Dermis microvascular lymphatic vessel endothelial cell (primary cell): Measurements from ENCODE around the gene DLGAP4. TPM values are rescaled to one million over a fixed set of nuclear protein-coding genes. Genes with fewer than 3 reads are reported as not detected.
"Not testable (repeated sequence)": the region's sequence is repeated elsewhere in the genome, so short reads cannot be mapped to it uniquely, and the experiment has no call there.

Experiments
- DNase-seq, 2 donors: peaks; one replicate each; pipeline versions ENCODE4 v3.0.0 to v3.0.0-alpha.2; 2010; ENCODE audit warnings: low read depth in 2 of 2
- total RNA-seq: library from RNA; depleted of rRNA; stranded (reverse); fragments of >200 nt; gene quantifications from 2 replicates; pipeline ENCODE4 v1.2.1, GENCODE V29; 2014

The DLGAP4 gene
- total RNA-seq, 1 donor from 2014 or later, result 7.8 TPM

DNA sequence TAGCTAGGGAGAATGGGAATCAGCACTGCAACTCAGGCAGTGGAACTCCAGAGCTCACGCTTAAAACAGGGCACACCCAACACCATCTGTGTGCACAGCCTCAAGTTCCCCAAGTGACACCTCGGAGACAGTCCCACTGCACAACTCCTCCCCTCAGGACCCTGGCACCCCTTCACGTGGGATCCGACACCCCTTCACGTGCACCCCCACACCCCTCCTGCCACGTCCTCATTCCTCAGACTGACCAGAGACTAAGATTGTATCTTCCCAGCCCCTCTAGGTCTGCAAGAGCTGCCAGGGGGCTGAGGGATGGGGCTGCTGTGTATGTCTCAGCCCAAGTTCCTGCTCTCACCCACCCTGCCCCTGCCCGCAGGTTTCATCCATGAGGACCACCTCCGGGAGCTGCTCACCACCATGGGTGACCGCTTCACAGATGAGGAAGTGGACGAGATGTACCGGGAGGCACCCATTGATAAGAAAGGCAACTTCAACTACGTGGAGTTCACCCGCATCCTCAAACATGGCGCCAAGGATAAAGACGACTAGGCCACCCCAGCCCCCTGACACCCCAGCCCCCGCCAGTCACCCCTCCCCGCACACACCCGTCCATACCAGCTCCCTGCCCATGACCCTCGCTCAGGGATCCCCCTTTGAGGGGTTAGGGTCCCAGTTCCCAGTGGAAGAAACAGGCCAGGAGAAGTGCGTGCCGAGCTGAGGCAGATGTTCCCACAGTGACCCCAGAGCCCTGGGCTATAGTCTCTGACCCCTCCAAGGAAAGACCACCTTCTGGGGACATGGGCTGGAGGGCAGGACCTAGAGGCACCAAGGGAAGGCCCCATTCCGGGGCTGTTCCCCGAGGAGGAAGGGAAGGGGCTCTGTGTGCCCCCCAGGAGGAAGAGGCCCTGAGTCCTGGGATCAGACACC lies 242.8 kb downstream of the DLGAP4 start:
- DNase-seq, result no peak

DNA sequence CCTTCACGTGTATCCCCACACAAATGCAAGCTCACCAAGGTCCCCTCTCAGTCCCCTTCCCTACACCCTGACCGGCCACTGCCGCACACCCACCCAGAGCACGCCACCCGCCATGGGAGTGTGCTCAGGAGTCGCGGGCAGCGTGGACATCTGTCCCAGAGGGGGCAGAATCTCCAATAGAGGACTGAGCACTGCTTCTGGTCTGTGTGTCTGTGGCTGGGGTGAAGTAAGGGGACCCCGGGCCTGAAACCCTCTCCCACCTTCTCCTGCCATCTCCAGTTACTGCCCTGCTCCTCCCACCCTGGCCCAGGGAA lies 243.4 kb downstream of the DLGAP4 start:
- DNase-seq, result no peak

DNA sequence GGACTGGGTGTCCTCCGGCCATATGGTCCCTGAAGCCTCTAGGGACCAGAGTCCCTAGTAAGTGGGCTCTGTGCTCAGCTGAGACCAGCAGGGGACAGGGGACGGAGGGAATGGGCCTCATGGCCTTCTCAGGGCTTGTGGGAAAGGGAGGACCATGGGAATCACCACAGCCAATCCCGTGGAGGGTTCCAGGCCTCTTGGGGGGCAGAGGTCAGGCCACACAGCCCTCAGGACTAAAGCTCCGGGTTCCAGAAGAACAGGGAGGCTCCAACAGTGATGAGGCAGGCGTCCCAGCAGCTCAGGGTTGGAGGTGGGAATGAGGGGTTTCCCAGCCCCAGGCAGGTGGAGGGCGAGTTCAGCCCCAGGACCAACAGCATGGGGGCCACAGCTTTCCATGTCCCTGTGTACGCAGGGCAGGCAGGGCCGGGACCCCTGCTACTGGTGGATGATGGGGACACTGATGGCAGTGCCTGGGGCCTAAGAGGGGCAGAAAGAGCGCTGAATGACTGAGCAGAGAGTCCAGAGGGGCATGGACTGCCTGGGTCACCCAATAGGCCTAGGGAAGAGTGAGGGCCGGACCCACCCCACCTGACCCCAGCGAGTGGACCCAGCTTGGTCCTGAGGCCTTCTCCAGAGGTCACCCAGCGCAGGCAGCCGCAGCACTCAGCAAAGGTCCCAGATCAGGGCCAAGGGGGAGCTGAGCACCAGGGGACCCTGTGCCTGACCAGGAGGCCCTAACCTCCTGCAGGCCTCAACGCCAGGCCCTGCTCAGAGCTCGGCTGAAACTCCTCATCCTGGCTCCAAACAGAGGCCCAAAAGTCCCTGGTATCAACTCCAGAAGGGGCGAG lies 244.0 kb downstream of the DLGAP4 start:
- no peak for DNase-seq

DNA sequence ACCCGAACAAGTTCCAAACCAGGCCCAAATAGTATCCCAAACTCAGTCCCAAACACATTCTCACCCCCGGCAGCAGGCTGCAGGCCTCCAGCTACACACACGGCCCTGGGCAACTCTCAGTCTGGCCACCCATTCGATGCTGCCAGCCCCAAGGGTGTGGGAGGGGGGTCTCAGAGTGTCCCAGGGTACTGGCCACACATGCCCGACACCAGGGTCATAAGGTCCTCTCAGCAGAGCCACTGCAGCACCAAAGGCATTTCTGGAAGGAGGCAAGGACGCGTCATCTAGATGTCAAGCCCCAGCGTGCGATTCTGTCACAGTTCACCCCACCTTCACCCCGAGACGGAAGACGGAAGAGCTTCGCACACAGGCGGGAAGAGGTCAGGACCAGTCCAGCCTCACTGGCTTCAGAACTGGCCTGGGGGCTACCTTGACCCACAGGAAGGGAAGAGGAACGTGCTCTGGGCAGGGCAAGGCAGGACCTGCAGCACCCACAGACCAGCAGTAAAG lies 244.7 kb downstream of the DLGAP4 start:
- no peak for DNase-seq

DNA sequence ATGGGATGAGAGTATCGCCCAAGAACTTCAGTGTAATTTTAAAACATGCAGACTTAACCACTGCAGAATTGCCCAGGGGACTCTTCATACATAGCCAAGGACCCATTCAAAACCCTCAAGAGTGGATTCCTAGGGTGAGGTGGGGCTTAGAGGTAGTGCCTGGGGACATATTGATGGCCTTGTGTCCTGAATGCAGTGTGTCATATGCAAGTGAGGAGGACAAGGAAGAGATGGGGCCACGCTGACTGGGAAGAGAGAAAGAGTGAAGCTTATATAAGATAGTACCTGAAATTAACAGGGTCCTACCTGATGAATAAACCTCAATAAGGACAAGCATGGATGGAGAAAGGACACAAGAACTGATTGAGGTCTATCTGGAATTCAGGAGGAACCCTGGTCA lies 249.1 kb downstream of the DLGAP4 start:
- DNase-seq, result no peak

DNA sequence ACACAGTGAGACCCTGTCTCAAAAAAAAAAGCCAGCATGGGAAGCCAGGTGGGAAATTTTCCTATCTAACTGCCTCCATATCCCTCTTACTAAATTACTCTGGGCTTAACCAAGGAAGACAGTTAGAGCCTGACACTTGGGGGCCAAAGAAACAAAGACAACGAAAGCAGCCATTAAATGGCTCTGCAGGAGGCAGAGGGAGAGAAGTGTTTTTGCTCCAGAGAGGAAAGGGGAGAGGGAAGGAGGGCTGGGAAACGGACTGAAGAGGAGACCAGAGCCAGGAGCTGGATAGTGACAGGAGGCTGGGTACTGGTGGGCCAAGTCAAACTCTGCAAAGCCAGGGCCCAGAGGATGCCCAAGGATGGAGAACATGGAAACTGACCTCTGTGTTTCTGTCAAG lies 256.6 kb downstream of the DLGAP4 start:
- no peak for DNase-seq

DNA sequence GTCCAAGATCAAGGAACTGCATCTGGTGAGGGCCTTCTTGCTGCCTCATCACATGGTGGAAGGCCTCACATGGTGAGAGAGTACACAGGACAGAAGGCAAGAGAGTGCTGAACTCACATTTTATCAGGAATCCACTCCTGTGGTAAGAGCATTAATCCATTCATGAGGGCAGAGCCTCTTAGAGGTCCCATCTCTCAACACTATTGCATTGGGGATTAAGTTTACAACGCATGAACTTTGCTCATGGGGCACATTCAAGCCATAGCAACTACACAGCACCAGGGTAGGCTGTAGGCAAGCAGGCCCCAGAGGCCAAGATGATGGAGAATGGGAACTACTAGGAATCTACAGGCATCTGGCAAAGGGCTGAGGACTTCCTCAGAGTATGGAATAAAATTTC lies 257.2 kb downstream of the DLGAP4 start:
- no peak for DNase-seq

DNA sequence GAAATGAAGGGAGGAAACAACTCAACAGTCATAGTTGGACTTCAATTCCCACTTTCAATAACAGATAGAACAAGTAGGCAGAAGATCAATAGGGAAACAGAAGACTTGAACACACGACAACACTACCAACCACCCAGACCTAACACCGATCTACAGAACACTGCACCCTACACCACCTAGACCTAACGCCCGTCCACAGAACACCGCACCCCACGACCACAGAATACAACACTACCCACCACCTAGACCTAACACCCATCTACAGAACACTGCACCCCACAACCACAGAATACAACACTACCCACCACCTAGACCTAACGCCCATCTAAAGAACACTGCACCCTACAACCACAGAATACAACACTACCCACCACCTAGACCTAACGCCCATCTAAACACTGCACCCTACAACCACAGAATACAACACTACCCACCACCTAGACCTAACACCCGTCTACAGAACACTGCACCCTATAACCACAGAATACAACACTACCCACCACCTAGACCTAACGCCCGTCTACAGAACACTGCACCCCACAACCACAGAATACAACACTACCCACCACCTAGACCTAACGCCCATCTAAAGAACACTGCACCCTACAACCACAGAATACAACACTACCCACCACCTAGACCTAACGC lies 258.1 kb downstream of the DLGAP4 start:
- not testable (repeated sequence) for DNase-seq

DNA sequence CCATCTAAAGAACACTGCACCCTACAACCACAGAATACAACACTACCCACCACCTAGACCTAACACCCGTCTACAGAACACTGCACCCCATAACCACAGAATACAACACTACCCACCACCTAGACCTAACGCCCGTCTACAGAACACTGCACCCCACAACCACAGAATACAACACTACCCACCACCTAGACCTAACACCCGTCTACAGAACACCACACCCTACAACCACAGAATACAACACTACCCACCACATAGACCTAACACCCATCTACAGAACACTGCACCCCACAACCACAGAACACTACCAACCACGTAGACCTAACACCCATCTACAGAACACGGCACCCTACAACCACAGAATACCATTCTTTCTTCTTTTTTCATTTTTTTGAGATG lies 258.6 kb downstream of the DLGAP4 start:
- not testable (repeated sequence) for DNase-seq

DNA sequence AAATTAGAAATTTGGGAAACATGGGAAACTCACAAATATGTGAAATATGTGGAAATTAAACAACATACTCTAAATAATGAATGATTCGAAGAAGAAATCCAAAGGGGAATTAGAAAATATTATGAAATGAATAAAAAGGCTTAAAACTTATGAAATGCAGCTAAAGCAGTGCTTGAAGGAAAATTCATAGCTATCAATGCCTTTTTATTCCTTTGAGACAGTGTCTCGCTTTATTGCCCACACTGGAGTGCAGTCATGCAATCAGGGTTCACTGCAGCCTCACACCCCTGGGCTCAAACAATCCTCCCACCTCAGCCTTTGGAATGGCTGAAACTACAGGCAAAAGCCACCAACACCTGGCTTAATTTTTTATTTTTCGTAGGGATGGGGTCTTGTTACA lies 259.4 kb downstream of the DLGAP4 start:
- no peak for DNase-seq

DNA sequence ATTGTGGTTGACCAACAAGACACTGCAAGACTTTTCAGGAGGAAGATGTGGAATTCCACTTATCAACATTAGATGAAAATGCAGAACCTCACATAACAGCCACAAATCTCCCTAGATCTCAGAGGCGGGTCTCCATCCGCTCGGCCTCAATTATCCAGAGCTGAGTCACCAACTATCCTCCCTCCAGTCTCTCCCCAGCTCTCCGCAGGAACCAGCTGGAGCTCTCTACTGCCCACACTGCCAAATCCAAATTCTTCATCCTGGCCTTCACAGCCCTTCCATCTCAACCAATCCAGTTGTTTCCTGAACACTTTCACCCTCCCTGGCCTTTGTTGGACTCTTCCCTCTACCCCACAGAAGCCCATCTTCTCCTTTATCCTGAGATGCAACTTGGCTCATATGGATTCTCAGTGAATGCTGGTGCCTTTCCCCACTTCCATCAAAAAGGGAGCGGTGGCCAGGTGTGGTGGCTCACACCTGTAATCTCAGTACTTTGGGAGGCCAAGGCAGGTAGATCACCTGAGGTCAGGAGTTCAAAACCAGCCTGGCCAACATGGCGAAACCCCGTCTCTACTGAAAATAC lies 263.8 kb downstream of the DLGAP4 start:
- DNase-seq, result peak in 1 of 2 donors; percentile 9

DNA sequence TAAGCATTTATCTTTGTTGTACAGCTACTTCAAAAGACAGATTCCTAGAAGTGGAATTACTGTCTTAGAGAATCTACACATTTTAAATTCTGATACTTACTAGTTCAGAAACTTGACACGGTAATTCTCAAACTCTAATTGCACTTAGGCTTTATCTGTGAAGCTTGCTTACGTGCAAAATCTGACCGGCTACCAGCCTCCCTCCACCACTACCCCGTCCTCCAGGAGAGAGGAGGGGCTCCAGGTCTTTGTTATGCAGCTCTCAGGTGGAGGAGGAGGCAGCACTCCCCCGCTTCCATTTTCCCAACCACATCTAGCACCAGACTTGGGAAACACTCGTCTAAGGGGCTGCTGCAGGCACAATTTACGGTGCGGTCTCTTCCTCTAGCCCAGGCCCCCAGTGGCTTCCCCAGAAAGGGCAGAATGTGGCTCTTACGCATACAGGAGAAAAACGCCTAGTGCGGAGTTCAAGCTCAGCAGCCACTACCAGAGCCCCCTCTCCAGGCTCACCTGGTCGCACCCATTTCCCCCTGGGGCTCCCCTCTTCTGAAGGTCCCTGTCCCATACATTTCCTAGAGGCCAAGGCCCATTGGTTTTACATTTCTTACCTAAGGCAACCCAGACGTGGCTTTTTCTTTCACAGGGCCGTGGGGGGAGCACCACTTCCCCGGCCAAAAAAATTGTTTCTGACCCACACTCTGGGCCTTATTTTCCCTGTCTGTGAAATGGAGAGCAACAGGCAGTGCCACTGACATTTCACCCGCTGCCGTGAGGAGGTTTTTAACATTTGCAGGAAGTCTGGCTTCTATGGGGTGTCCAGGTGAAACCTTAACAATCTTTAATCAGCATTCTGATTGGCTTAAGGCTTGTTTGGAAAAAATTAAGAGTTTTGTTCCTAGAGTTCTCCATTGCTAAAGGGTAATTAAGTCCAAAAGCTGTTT lies 265.7 kb downstream of the DLGAP4 start:
- no peak for DNase-seq

DNA sequence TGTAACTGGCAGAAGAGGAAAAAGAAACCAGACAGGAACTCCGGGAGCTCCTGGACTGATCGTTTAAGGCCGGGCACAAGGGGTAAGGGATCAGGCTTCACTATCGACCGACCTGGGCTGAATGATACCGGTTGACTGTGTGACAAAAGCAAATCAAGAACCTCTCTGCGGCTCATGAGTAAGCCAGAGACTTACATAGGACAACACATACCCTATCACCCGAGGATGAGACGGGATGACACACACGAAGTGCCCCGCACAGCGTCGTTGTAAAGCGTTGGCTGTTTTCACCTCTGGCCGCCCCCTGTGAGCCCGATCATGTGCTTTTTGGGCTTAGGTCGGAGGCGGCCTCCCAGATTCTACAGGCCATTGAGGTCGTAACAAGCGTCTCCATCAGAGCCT lies 266.6 kb downstream of the DLGAP4 start:
- DNase-seq, result peak in 1 of 2 donors; percentile 29

DNA sequence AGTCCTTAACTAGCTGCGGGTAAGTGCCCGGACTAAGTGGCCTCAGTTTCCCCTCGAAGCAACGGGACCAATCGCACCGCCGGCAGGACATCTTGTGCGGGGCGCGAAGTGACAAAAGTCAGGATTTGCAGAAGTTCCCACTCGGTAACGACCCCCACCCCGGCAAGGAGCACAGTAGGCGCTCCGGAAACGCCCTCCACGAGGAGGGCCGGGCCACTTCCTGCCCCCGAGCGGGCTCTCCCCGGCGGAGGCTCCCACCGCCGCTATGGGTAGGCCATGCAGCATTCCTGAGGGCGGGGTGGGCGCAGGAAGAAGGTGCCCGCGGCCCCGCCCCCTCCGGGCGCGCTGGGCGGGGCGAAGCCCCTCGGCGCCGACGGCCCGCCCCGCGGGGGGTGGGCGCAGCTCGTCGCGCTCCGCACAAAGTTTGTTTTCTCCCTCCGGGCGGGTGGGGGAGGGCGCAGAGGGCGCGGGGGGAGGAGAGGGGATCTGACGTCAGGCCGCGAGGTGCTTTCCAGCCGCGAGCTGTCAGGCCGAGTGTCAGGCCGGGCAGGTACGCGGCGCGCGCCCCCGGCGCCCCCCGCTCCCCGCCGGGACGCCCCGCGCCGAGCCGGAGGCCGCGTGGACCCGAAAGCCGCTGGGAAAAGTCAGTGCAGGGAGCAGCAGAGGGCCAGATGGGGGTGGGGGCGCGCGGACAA lies 267.1 kb downstream of the DLGAP4 start, which contains the start of gene TGIF2:
Gene TGIF2, plus strand, starts transcription at position 495 of the 695 bp plus-strand sequence. CDS start 5,178 bp downstream, outside the sequence.
- peak; percentile 71 to 87 for DNase-seq

DNA sequence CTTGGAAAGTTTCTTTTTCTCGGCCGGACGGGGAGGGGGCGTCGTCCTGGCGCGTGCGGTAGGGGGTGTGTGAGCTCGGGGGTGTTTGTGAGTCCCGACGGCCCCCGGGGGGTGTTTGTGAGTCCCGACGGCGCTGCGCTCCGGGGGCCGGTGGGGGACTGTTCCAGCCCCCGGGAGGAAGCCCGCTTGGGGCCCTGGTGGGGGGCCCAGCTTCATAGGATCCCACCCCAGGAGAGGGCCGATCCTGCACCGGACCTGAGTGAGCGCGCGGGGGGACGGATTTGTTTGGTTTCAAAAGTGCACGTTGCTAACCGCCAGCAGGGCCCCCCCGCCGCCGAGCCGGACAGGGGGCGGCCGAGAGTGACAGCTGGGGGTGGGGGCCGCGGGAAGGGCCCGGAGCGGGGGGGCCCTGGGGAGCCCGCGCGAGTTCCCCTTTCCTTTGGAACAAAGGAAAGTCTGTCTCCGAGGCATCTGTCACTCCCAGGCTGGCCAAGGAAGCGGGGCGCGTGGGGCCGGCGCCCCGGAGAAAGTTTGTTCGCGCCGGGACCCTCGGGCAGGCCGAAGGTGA lies 267.7 kb downstream of the DLGAP4 start:
- peak in 1 of 2 donors; percentile 38 for DNase-seq

DNA sequence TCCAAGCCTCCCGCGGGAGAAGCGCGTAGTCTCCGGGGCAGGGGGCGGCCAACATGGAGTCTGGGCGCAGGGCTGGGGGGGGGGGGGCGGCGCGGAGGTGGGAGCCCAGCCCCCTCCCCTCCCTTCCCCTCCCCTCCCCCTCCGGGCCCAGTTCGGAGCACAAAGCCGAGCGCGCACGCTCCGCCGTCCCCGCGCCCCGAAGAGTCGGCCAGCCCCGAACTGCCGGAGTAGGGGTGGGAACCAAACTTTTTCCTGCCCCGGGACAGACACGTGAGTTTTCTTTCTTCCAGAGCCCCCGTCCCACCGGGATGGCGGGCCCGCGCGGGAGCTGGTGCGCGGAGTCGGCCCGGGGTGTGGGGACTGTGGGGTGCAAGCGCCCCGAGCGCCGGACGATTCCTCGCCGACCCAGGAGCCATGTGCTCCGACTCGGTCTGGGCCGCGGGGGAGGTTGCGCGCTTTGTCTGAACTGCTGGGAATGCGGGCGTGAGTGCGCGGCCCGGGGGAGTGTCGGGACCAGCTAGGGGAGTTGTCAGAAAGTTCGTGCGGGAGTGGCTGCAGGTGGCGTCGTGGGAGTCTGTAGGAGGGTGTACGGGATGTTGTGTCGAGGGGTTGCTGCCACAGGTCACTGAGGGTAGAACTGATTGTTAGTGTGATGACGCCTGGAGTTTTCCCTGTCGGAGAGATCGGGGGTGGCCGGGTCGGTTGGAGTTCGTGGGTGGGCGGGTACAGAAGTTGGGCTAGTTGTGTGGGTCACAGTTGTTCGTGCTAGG lies 268.4 kb downstream of the DLGAP4 start:
- DNase-seq, result peak; percentile 15 to 69

DNA sequence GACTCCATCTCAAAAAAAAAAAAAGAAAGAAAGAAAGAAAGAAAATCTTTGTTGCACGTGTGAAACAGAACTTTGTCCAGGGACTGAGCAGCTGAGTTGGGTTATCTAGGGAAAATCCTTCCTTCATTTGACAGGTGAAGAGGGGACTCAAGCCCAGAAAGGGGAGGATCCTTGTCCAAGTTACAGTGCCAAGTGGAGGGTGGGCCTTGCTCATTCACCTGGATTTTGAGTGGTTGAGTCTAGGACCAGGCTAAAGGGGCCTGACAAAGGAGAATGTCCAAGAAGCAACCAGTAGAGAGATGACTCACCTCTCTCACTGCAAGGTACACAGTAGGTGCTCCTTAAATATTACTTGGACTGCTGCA lies 269.9 kb downstream of the DLGAP4 start:
- DNase-seq, result no peak
